Activated CD4-positive, alpha-beta memory T cell treated with anti-CD3 and anti-CD28 coated beads, Interleukin-2, amount 10 ng/mL, durations not matched to agents 7 days and 5 days (primary cell): ENCODE data around the gene NFIA. TPM values are rescaled to one million over a fixed set of nuclear protein-coding genes. Genes with fewer than 3 reads are reported as not detected.

Experiments
- CTCF ChIA-PET: fragments of 350-600 bp; sonication (Branson Sonifier 250); formaldehyde crosslinking; loops from one replicate; lab custom pipeline; 2021; ENCODE audit warnings: antibody characterized with exemption, inconsistent platforms; lab: Charles Lee
- POLR2A ChIA-PET: fragments of 350-600 bp; sonication (Branson Sonifier 250); formaldehyde crosslinking; loops from one replicate; lab custom pipeline; 2021; ENCODE audit warnings: antibody characterized with exemption; lab: Charles Lee
- DNase-seq: peaks from one replicate; pipeline ENCODE4 v3.0.0-alpha.2; 2020
- H3K27ac Mint-ChIP-seq: one replicate; pipeline ENCODE4 v1.8.0; 2021; ENCODE audit warnings: mild to moderate bottlenecking, mixed read lengths
- H3K27me3 Mint-ChIP-seq: one replicate; pipeline ENCODE4 v1.8.0; 2021; ENCODE audit warnings: mixed read lengths
- H3K36me3 Mint-ChIP-seq: one replicate; pipeline ENCODE4 v1.8.0; 2021; ENCODE audit warnings: low read depth, mixed read lengths
- H3K4me1 Mint-ChIP-seq: one replicate; pipeline ENCODE4 v1.8.0; 2021; ENCODE audit warnings: mixed read lengths
- H3K4me3 Mint-ChIP-seq: one replicate; pipeline ENCODE4 v1.8.0; 2021; ENCODE audit warnings: mild to moderate bottlenecking, mixed read lengths
- H3K9me3 Mint-ChIP-seq: one replicate; pipeline ENCODE4 v1.8.0; 2021; ENCODE audit warnings: mixed read lengths
- total RNA-seq, 2 experiments: library from RNA; stranded (reverse); gene quantifications; one replicate each; pipeline ENCODE4 v1.2.3, GENCODE V29; 2021

NFIA gene
- total RNA-seq, 2 experiments from 2014 or later = 2.4 to 3.0 TPM

- DNase-seq = no peak
- Mint-ChIP-seq H3K4me3 (no peak overlapping the region), H3K4me1 (no peaks in the 10 kb centered on the region), H3K27me3 (no peaks in the 10 kb centered on the region), H3K36me3 (no peaks in the 10 kb centered on the region), H3K9me3 (no peaks in the 10 kb centered on the region), H3K27ac (no peak overlapping the region)
- ChIA-PET POLR2A (no interaction called here), CTCF (no interaction called here)
These were observed 344.5 kb downstream of the NFIA start for GRCh38 chr1:61426885-61427284.

- ChIA-PET POLR2A (no interaction called here), CTCF (no interaction called here)
- H3K4me1 Mint-ChIP-seq = no peaks in the 10 kb centered on the region
- no peak overlapping the region for H3K4me3 Mint-ChIP-seq
- H3K36me3 Mint-ChIP-seq = no peaks in the 10 kb centered on the region
- H3K9me3 Mint-ChIP-seq = no peaks in the 10 kb centered on the region
- H3K27me3 Mint-ChIP-seq = no peaks in the 10 kb centered on the region
- no peak for DNase-seq
- no peak overlapping the region for H3K27ac Mint-ChIP-seq
These were observed 345.1 kb downstream of the NFIA start for GRCh38 chr1:61427510-61427909.

DNA sequence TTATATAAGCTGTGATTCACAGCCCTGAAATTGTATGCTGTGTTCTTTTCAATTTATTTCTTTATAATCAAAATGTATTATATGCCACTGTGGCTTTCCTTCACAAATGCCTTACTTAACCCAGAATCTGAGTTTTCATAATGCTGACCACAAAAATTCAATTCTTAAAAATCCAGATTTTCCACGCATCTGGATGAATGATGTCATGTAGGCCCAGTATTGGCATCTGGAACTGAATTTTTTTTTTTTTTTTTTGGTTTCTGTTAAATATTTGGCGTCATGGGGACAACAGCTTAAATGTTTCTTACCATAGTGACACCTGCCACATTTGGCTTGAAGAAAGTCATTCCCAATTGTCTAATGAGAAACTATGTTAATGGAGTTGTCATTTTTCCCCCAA is 345.8 kb downstream of the NFIA start:
- no peaks in the 10 kb centered on the region for H3K9me3 Mint-ChIP-seq
- ChIA-PET POLR2A (no interaction called here), CTCF (no interaction called here)
- H3K27ac Mint-ChIP-seq = no peak overlapping the region
- H3K4me3 Mint-ChIP-seq = no peak overlapping the region
- no peaks in the 10 kb centered on the region for H3K4me1 Mint-ChIP-seq
- H3K27me3 Mint-ChIP-seq = no peaks in the 10 kb centered on the region
- H3K36me3 Mint-ChIP-seq = no peaks in the 10 kb centered on the region
- no peak for DNase-seq

GRCh38 chr1:61432616-61433388 is 350.4 kb downstream of the NFIA start:
- ChIA-PET POLR2A (no interaction called here), CTCF (no interaction called here)
- Mint-ChIP-seq H3K4me3 (no peak overlapping the region), H3K4me1 (no peaks in the 10 kb centered on the region), H3K27me3 (no peaks in the 10 kb centered on the region), H3K9me3 (no peaks in the 10 kb centered on the region), H3K27ac (no peak overlapping the region), H3K36me3 (no peaks in the 10 kb centered on the region)
- no peak for DNase-seq

GRCh38 chr1:61433646-61434045 is 351.3 kb downstream of the NFIA start:
- DNase-seq = no peak
- CTCF ChIA-PET = no interaction called here

GRCh38 chr1:61434276-61434675 is 351.9 kb downstream of the NFIA start:
- POLR2A ChIA-PET = no interaction called here
- DNase-seq = no peak
- H3K27me3 Mint-ChIP-seq = no peaks in the 10 kb centered on the region

More at GRCh38 chr1:61433646-61434045, 351.3 kb downstream of the NFIA start:
- H3K27me3 Mint-ChIP-seq = no peaks in the 10 kb centered on the region
- no peaks in the 10 kb centered on the region for H3K4me1 Mint-ChIP-seq
- no peaks in the 10 kb centered on the region for H3K36me3 Mint-ChIP-seq
- H3K4me3 Mint-ChIP-seq = no peak overlapping the region
- no peaks in the 10 kb centered on the region for H3K9me3 Mint-ChIP-seq
- H3K27ac Mint-ChIP-seq = no peak overlapping the region
- POLR2A ChIA-PET = no interaction called here

GRCh38 chr1:61435226-61435625 is 352.9 kb downstream of the NFIA start:
- DNase-seq = no peak
- POLR2A ChIA-PET = no interaction called here
- Mint-ChIP-seq H3K9me3 (no peaks in the 10 kb centered on the region), H3K27ac (no peak overlapping the region), H3K36me3 (no peaks in the 10 kb centered on the region), H3K4me1 (no peaks in the 10 kb centered on the region), H3K4me3 (no peak overlapping the region), H3K27me3 (no peaks in the 10 kb centered on the region)
- CTCF ChIA-PET = no interaction called here

More at GRCh38 chr1:61434276-61434675, 351.9 kb downstream of the NFIA start:
- Mint-ChIP-seq H3K4me3 (no peak overlapping the region), H3K36me3 (no peaks in the 10 kb centered on the region), H3K4me1 (no peaks in the 10 kb centered on the region), H3K27ac (no peak overlapping the region), H3K9me3 (no peaks in the 10 kb centered on the region)
- CTCF ChIA-PET = no interaction called here

DNA sequence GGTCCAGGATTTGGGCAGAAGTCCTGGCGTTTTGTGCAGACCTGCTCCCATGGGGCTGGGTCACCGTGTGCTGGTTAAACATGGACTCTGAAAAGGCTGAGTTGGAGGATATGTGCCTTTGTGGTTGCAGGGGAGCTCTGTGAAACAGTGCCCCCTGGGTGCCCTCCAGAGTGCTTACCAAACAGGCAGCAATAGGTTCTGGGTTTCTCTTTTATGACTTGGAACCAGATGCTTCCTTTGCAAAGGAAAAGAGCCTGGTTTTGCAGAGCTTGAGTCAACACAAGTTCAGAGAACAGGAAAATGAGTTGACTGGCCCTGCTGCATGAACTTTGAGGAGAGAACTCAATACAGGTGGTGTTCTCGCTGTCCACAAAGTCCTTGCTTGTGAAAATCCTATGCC is 353.7 kb downstream of the NFIA start:
- Mint-ChIP-seq H3K4me3 (no peak overlapping the region), H3K27ac (no peak overlapping the region), H3K9me3 (no peaks in the 10 kb centered on the region), H3K36me3 (no peaks in the 10 kb centered on the region), H3K27me3 (no peaks in the 10 kb centered on the region), H3K4me1 (no peaks in the 10 kb centered on the region)
- ChIA-PET CTCF (no interaction called here), POLR2A (no interaction called here)
- DNase-seq = no peak

- H3K9me3 Mint-ChIP-seq = no peaks in the 10 kb centered on the region
- H3K36me3 Mint-ChIP-seq = no peaks in the 10 kb centered on the region
- no peak overlapping the region for H3K4me3 Mint-ChIP-seq
- POLR2A ChIA-PET = no interaction called here
- CTCF ChIA-PET = no interaction called here
- H3K27me3 Mint-ChIP-seq = no peaks in the 10 kb centered on the region
- no peak overlapping the region for H3K27ac Mint-ChIP-seq
- DNase-seq = no peak
- H3K4me1 Mint-ChIP-seq = no peaks in the 10 kb centered on the region
These were observed 354.2 kb downstream of the NFIA start for GRCh38 chr1:61436491-61437120.

- Mint-ChIP-seq H3K27me3 (no peaks in the 10 kb centered on the region), H3K9me3 (no peaks in the 10 kb centered on the region), H3K36me3 (no peaks in the 10 kb centered on the region), H3K27ac (no peak overlapping the region), H3K4me1 (no peaks in the 10 kb centered on the region), H3K4me3 (no peak overlapping the region)
- ChIA-PET POLR2A (no interaction called here), CTCF (no interaction called here)
- DNase-seq = no peak
These were observed 356.9 kb downstream of the NFIA start for GRCh38 chr1:61439234-61439633.

- ChIA-PET CTCF (no interaction called here), POLR2A (no interaction called here)
- Mint-ChIP-seq H3K4me3 (no peak overlapping the region), H3K36me3 (no peaks in the 10 kb centered on the region), H3K9me3 (no peaks in the 10 kb centered on the region), H3K27ac (no peak overlapping the region), H3K27me3 (no peaks in the 10 kb centered on the region), H3K4me1 (no peaks in the 10 kb centered on the region)
- DNase-seq = no peak
These were observed 359.4 kb downstream of the NFIA start for GRCh38 chr1:61441723-61442262.

GRCh38 chr1:61442544-61442943 is 360.2 kb downstream of the NFIA start:
- Mint-ChIP-seq H3K27me3 (no peaks in the 10 kb centered on the region), H3K36me3 (no peaks in the 10 kb centered on the region), H3K27ac (no peak overlapping the region), H3K9me3 (no peaks in the 10 kb centered on the region), H3K4me1 (no peaks in the 10 kb centered on the region), H3K4me3 (no peak overlapping the region)
- no peak for DNase-seq
- ChIA-PET POLR2A (no interaction called here), CTCF (no interaction called here)

GRCh38 chr1:61444288-61444687 is 361.9 kb downstream of the NFIA start:
- POLR2A ChIA-PET = no interaction called here
- no peak for DNase-seq
- Mint-ChIP-seq H3K4me1 (no peaks in the 10 kb centered on the region), H3K4me3 (no peak overlapping the region), H3K27ac (no peak overlapping the region), H3K36me3 (no peaks in the 10 kb centered on the region), H3K27me3 (no peaks in the 10 kb centered on the region), H3K9me3 (no peaks in the 10 kb centered on the region)
- CTCF ChIA-PET = no interaction called here
